HepG2 (cell line): ENCODE results near the gene SCNM1. TPM values are rescaled to one million over a fixed set of nuclear protein-coding genes. Genes with fewer than 3 reads are reported as not detected.
A peak's percentile ranks its signal among the peaks of the same experiment; 100 is the strongest.

Experiments used
- BRCA1 ChIP-seq: sonication (generic); formaldehyde crosslinking; IDR thresholded peaks from 2 replicates; pipeline ENCODE4 v1.4.0; 2020; ENCODE audit warnings: missing genetic modification reagents
- ELF3 ChIP-seq: IDR thresholded peaks from 2 replicates; pipeline ENCODE4 v1.6.1; 2016; ENCODE audit warnings: missing genetic modification reagents, missing compliant biosample characterization
- FOXC1 ChIP-seq: sonication (generic); formaldehyde crosslinking; IDR thresholded peaks from 2 replicates; pipeline ENCODE4 v1.8.0; 2022; ENCODE audit warnings: mild to moderate bottlenecking, missing genetic modification reagents, borderline replicate concordance
- NBN ChIP-seq: fragments of 450-650 bp; conservative IDR thresholded peaks from 2 replicates; pipeline ENCODE4 v1.6.1; 2017
- NCOA2 ChIP-seq: sonication (generic); formaldehyde crosslinking; IDR thresholded peaks from 2 replicates; pipeline ENCODE4 v1.8.0; 2022; ENCODE audit warnings: inconsistent platforms
- POGZ ChIP-seq: sonication (generic); formaldehyde crosslinking; IDR thresholded peaks from 2 replicates; pipeline ENCODE4 v1.4.0; 2020; ENCODE audit warnings: mild to moderate bottlenecking, missing genetic modification reagents
- POLR2G ChIP-seq: fragments of 200-400 bp; formaldehyde crosslinking; IDR thresholded peaks from 2 replicates; pipeline ENCODE4 v1.6.1; 2018; ENCODE audit warnings: mild to moderate bottlenecking, low read depth, low read length, moderate library complexity
- THYN1 ChIP-seq: sonication (generic); formaldehyde crosslinking; IDR thresholded peaks from 2 replicates; pipeline ENCODE4 v1.8.1; 2023; ENCODE audit warnings: low read depth, mild to moderate bottlenecking, moderate library complexity, missing genetic modification reagents, borderline replicate concordance
- ZFP62 ChIP-seq: sonication (generic); formaldehyde crosslinking; IDR thresholded peaks from 2 replicates; pipeline ENCODE4 v1.4.0; 2020; ENCODE audit warnings: missing genetic modification reagents
- ZNF10 ChIP-seq: sonication (generic); formaldehyde crosslinking; IDR thresholded peaks from 2 replicates; pipeline ENCODE4 v1.4.0; 2020; ENCODE audit warnings: mild to moderate bottlenecking, low read depth, missing genetic modification reagents, borderline replicate concordance
- ZNF30 ChIP-seq: sonication (generic); formaldehyde crosslinking; IDR thresholded peaks from 2 replicates; pipeline ENCODE4 v1.5.0; 2020; ENCODE audit warnings: mild to moderate bottlenecking, missing genetic modification reagents
- ZNF543 ChIP-seq: sonication (generic); formaldehyde crosslinking; IDR thresholded peaks from 2 replicates; pipeline ENCODE4 v1.4.0; 2020; ENCODE audit warnings: mild to moderate bottlenecking, missing genetic modification reagents
- polyA plus RNA-seq, 8 experiments: library from polyadenylated mRNA; depleted of rRNA in 3 of 8; stranded (reverse) in 7 of 8; unstranded in 1 of 8; fragments of >200 nt; fragmentation: Illumina TruSeq in 4 of 8; extraction: Trizol in 4 of 8; gene quantifications; 2 replicates each; pipeline versions ENCODE4 v1.2.1 to v1.2.3, GENCODE V29; 2011 to 2016; ENCODE audit warnings: low read depth in 4 of 8, missing spikeins in 1 of 8, mixed read lengths in 1 of 8; ENCODE audit not compliant: insufficient read depth in 1 of 8
- total RNA-seq, 5 experiments: library from RNA; depleted of rRNA; stranded (reverse); fragments of >200 nt; fragmentation: Illumina TruSeq; extraction: Trizol; gene quantifications; 2 replicates each; pipeline ENCODE4 v1.2.3, GENCODE V29; 2016; ENCODE audit warnings: low read depth in 1 of 5
- TF ChIP-seq, protein P1 (sequence below): sonication (generic); formaldehyde crosslinking; conservative IDR thresholded peaks from 2 replicates; pipeline ENCODE4 v1.4.0; 2020; ENCODE audit warnings: missing genetic modification reagents
- TF ChIP-seq, protein P2 (sequence below): sonication (generic); formaldehyde crosslinking; IDR thresholded peaks from 2 replicates; pipeline ENCODE4 v1.5.1; 2020; ENCODE audit warnings: mild to moderate bottlenecking, missing genetic modification reagents, moderate library complexity
- TF ChIP-seq, protein P3 (sequence below): sonication (generic); formaldehyde crosslinking; IDR thresholded peaks from 2 replicates; pipeline ENCODE4 v1.5.0; 2020; ENCODE audit warnings: missing genetic modification reagents
- TF ChIP-seq, protein P4 (sequence below): sonication (generic); formaldehyde crosslinking; IDR thresholded peaks from 2 replicates; pipeline ENCODE4 v1.4.0; 2020; ENCODE audit warnings: mild to moderate bottlenecking, missing genetic modification reagents
- TF ChIP-seq, protein P5 (sequence below): sonication (generic); formaldehyde crosslinking; IDR thresholded peaks from 2 replicates; pipeline ENCODE4 v1.4.0; 2020; ENCODE audit warnings: missing genetic modification reagents
- TF ChIP-seq, protein P6 (sequence below): sonication (generic); formaldehyde crosslinking; IDR thresholded peaks from 2 replicates; pipeline ENCODE4 v1.4.0; 2020; ENCODE audit warnings: missing genetic modification reagents

SCNM1 gene
- total and polyA plus RNA-seq, 2 of the 13 experiments (the other 11 are each of a cell fraction or from before 2014, with no cell fraction given): 16.3 to 31.5 TPM

DNA sequence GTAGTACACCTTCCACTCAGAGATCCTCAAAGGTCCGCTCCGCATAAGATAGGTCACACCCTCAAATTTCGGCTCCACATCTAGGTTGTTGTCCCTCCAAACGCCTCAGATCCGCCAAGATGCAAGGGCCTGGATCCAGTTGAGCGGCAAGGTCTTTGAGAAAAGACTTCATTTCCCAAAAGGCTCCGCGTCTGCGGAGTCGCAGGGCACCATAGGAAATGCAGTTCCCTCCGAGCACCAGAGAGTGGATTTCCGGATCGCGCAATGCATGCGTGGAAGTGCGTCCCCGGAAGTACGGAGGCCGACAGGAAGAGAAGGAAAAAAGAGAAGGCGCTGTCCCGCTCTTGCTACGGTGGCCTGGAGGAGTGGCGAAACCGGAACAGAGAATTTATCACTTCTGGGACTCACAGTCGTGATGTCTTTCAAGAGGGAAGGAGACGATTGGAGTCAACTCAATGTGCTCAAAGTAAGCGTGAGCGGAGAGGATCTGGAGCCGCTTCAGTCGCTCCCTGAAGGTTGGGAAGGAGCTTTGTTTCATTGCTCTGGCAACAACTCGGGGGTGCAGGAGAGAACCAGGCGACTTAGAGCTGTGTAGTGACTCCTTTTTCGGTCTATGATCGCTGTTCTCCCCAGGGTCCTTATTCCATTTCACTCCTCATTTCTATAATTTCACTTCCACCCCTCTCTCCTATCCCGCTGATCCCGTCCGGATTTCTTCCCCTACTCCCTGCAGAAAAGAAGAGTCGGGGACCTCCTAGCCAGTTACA, at the start of gene SCNM1, which contains the start of gene LYSMD1 (continued):
- TF ChIP-seq, protein P1, sequence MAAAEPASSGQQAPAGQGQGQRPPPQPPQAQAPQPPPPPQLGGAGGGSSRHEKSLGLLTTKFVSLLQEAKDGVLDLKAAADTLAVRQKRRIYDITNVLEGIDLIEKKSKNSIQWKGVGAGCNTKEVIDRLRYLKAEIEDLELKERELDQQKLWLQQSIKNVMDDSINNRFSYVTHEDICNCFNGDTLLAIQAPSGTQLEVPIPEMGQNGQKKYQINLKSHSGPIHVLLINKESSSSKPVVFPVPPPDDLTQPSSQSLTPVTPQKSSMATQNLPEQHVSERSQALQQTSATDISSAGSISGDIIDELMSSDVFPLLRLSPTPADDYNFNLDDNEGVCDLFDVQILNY (CRISPR knock-in tag): no peak
- TF ChIP-seq POGZ (peak; percentile 87), ZNF543 (CRISPR knock-in tag) (peak; percentile 49; the same call in 1 of the 2 replicates), FOXC1 (CRISPR knock-in tag) (no peak), BRCA1 (0 out of 2 replicates have a peak, but pooled peaks have one; percentile 90), NBN (no peak), NCOA2 (CRISPR knock-in tag) (peak; percentile 67), ZNF10 (CRISPR knock-in tag) (no peak), ZFP62 (CRISPR knock-in tag) (peak; percentile 97), ZNF30 (CRISPR knock-in tag) (no peak), ELF3 (CRISPR knock-in tag) (peak; percentile 95), POLR2G (peak; percentile 72), THYN1 (CRISPR knock-in tag) (no peak)
- TF ChIP-seq, protein P2, sequence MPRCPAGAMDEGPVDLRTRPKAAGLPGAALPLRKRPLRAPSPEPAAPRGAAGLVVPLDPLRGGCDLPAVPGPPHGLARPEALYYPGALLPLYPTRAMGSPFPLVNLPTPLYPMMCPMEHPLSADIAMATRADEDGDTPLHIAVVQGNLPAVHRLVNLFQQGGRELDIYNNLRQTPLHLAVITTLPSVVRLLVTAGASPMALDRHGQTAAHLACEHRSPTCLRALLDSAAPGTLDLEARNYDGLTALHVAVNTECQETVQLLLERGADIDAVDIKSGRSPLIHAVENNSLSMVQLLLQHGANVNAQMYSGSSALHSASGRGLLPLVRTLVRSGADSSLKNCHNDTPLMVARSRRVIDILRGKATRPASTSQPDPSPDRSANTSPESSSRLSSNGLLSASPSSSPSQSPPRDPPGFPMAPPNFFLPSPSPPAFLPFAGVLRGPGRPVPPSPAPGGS (CRISPR knock-in tag): peak; percentile 53
- TF ChIP-seq, protein P3, sequence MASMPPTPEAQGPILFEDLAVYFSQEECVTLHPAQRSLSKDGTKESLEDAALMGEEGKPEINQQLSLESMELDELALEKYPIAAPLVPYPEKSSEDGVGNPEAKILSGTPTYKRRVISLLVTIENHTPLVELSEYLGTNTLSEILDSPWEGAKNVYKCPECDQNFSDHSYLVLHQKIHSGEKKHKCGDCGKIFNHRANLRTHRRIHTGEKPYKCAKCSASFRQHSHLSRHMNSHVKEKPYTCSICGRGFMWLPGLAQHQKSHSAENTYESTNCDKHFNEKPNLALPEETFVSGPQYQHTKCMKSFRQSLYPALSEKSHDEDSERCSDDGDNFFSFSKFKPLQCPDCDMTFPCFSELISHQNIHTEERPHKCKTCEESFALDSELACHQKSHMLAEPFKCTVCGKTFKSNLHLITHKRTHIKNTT: peak; percentile 95
- TF ChIP-seq, protein P4, sequence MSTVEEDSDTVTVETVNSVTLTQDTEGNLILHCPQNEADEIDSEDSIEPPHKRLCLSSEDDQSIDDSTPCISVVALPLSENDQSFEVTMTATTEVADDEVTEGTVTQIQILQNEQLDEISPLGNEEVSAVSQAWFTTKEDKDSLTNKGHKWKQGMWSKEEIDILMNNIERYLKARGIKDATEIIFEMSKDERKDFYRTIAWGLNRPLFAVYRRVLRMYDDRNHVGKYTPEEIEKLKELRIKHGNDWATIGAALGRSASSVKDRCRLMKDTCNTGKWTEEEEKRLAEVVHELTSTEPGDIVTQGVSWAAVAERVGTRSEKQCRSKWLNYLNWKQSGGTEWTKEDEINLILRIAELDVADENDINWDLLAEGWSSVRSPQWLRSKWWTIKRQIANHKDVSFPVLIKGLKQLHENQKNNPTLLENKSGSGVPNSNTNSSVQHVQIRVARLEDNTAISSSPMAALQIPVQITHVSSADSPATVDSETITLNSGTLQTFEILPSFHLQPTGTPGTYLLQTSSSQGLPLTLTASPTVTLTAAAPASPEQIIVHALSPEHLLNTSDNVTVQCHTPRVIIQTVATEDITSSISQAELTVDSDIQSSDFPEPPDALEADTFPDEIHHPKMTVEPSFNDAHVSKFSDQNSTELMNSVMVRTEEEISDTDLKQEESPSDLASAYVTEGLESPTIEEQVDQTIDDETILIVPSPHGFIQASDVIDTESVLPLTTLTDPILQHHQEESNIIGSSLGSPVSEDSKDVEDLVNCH (CRISPR knock-in tag): no peak
- TF ChIP-seq, protein P5, sequence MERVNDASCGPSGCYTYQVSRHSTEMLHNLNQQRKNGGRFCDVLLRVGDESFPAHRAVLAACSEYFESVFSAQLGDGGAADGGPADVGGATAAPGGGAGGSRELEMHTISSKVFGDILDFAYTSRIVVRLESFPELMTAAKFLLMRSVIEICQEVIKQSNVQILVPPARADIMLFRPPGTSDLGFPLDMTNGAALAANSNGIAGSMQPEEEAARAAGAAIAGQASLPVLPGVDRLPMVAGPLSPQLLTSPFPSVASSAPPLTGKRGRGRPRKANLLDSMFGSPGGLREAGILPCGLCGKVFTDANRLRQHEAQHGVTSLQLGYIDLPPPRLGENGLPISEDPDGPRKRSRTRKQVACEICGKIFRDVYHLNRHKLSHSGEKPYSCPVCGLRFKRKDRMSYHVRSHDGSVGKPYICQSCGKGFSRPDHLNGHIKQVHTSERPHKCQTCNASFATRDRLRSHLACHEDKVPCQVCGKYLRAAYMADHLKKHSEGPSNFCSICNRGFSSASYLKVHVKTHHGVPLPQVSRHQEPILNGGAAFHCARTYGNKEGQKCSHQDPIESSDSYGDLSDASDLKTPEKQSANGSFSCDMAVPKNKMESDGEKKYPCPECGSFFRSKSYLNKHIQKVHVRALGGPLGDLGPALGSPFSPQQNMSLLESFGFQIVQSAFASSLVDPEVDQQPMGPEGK: no peak
- TF ChIP-seq, protein P6, sequence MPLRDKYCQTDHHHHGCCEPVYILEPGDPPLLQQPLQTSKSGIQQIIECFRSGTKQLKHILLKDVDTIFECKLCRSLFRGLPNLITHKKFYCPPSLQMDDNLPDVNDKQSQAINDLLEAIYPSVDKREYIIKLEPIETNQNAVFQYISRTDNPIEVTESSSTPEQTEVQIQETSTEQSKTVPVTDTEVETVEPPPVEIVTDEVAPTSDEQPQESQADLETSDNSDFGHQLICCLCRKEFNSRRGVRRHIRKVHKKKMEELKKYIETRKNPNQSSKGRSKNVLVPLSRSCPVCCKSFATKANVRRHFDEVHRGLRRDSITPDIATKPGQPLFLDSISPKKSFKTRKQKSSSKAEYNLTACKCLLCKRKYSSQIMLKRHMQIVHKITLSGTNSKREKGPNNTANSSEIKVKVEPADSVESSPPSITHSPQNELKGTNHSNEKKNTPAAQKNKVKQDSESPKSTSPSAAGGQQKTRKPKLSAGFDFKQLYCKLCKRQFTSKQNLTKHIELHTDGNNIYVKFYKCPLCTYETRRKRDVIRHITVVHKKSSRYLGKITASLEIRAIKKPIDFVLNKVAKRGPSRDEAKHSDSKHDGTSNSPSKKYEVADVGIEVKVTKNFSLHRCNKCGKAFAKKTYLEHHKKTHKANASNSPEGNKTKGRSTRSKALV (CRISPR knock-in tag): 0 out of 2 replicates have a peak, but pooled peaks have one; percentile 67
